Measurements from ENCODE around the gene CACNB3. TPM values are rescaled to one million over a fixed set of nuclear protein-coding genes. Genes with fewer than 3 reads are reported as not detected.
A peak's percentile ranks its signal among the peaks of the same experiment; 100 is the strongest.
"Not testable (repeated sequence)": the region's sequence is repeated elsewhere in the genome, so short reads cannot be mapped to it uniquely, and the experiment has no call there.

CACNB3 gene
- total RNA-seq, 2 donors from 2014 or later = 8.8 to 9.5 TPM

- DNase-seq; intact Hi-C loops (cut with DNase I); ATAC-seq: not testable (repeated sequence)
Measured at GRCh38 chr12:48842021-48842420, 23.7 kb downstream of the CACNB3 start.

DNA sequence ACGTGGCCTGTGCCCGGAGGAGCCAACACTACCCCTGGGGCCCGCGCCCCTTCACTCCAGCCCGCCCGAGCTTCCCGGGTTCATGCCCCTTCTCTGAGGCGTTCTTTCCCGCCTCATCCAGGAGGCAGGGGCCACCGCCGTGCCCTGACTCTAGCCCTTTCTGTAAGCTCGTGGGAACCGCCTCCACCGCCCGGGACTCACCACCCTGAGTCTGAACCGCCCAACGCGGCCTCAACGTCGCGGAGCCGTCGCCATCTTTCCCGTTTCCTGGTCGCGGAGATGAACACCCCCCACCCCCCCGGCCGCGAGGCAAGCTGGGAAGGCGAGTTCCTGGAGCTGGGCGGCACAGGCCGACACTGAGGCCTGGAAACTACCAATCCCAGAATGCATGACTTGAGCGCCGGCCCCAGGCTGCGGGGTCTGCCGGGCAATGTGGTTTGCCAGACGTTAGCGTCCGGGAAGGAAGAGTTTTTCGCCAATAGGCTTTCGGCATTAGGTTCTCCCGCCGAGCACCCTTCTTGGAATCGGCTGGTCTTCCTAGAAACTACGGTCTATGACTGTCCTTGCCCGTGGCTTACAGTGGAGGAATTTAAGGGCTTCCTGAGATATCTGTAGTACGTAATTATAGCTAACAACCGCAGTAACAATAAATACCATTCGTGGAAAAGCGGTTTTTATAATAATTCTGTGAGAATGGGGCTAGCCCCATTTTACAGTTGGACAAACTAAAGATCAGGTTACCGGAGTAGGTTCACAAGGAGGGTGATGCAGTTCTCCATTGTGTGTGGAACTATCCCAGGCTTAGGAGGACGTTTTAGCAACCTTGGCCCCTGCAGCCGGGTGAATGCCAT, 33.8 kb downstream of the CACNB3 start, which contains the start of gene DDX23:
Gene DDX23 (minus strand): TSS at position 281 of the 851 bp plus-strand sequence. CDS start 6,381 bp downstream, outside the sequence.
- intact Hi-C loops (cut with DNase I) = loop anchor here (2.0 to 10.0 kb wide), 6 partner anchors 39 to 145 kb away; partner anchors contain the start of gene DDN (in 2 of the 2)

DNA sequence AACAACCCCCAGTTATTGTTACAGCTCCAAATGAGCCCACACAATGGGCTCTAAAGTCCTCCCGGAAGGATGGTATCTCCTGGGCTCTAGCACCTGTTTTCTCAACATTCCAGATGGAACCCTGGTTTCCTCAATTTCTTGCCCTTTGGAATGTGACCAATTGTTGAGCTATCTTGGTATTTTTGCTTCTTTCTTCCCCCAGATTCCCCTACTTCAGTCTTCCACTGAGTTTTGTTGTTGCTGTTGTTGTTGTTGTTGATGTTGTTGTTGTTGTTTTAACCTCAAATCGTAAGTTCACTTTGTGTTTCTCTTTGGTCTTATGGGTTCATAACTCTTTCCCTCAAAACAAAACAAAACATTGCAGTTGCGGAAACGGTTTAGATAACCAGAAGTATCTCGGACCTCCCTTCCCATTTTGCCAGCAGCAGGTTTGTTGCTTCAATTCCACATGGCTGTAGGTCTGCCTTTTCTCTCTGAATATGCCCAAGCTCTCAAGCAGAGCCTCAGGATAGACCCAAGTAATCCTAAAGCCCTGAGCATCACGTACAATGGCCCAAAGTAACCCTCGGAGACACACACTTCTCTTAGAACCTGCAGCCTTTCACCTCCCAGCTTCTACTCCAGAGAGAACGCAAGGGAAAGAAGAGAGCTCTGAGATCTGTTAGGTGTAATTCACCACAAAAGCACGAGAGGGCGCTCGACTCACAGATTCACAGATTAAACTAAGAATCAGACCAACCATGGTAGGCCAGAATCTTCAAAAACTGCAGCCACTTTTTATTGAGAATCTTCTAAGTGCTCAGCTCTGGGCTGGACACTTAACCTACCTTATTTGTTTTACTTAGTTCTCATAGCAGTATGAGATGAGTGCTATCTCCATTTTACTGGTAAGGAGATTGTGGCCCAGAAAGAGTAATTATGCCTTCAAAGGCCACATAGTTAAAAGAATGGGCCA, 34.7 kb downstream of the CACNB3 start:
- intact Hi-C loops (cut with DNase I) = loop anchor here (2.0 to 10.0 kb wide), 6 partner anchors 38 to 144 kb away; partner anchors contain the start of gene DDN (in 2 of the 2)
- ATAC-seq = peak; percentile 55 to 71
- DNase-seq = peak; percentile 85

More for the DNA sequence above, 33.8 kb downstream of the CACNB3 start, which contains the start of gene DDX23:
- ATAC-seq (peak; percentile 99), DNase-seq (peak; percentile 95)

GRCh38 chr12:48854488-48854887, 36.2 kb downstream of the CACNB3 start:
- intact Hi-C loops (cut with DNase I) = loop anchor here (5.0 to 10.0 kb wide), 5 partner anchors 38 to 143 kb away; partner anchors contain the start of gene DDN (in 2 of the 2)
- no peak for DNase-seq
- ATAC-seq = no peak

DNA sequence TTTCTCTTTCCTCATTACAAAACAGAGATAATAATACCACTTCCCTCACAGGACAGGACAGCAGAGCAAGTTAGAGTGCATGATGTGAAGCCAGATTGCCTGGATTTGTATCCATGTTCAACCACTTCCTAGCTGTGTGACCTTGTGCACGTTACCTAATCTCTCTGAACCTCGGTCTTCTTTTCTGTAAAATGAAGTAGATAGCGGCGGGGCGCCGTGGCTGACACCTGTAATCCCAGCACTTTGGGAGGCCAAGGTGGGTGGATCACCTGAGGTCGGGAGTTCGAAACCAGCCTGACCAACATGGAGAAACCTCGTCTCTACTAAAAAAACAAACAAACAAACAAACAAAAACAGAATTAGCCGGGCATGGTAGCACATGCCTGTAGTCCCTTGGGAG, 36.6 kb downstream of the CACNB3 start:
- intact Hi-C loops (cut with DNase I) = loop anchor here (5.0 to 10.0 kb wide), 5 partner anchors 37 to 142 kb away; partner anchors contain the start of gene DDN (in 2 of the 2)
- not testable (repeated sequence) for ATAC-seq

DNA sequence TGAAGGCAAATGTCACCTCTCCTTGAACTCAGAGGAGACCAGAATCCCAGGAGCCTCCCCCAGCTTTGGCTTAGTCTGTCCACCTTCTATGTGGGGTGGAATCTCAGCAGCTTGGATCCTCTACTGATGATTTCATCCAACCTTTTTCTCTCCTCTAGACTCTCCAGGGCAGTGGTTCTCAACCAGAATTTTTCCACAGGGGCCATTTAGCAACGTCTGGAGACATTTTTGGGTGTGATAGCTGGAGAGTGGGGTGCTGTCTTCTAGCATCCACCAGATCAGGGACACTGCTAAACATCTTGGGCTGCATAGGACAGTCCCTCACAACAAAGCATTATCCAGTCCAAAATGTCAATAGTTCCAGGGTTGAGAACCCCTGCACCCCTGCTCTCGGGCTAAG, 38.1 kb downstream of the CACNB3 start:
- ATAC-seq = no peak
- intact Hi-C loops (cut with DNase I) = loop anchor here in 1 of 2 donors (10.0 kb wide), 2 partner anchors 78 to 138 kb away; partner anchors contain the start of gene DDN
- DNase-seq = no peak

More for the DNA sequence above, 36.6 kb downstream of the CACNB3 start:
- not testable (repeated sequence) for DNase-seq

DNA sequence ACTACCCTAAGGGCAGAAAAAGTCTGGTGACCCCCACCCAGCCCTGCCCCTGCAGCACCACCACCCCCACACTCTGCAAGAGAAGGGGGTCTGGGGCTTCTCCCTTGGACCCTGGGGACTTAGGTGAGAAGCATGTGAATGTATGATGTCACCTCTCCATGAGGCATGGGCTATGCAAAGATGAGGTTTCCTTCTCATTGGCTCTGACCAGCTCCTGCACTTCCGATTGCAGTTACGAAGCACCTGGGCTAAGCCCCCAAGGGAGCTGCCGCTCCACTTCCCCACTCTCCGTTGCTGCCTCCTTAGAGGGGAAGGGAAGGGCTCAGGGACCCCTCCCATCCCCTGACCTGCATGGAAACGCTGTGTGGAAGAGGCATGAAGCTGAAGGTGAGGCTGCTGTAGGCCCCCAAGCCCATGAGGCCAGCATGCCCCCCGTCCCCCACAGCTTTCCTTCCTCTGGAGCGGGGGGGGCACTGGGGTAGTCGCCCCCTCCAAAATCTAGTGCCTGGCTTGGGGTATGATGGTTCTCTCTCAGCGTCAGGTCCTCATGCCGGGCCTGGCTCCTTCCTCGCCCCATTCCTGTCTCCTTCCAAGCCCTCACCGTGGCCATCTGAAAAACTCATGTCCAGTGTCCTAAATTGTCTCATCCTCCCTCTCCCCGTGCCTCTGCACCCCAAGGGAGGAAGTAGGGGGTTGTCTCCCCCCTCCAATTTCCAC, 39.1 kb downstream of the CACNB3 start:
- DNase-seq (no peak), ATAC-seq (no peak)
- intact Hi-C loops (cut with DNase I) = loop anchor here in 1 of 2 donors (10.0 kb wide), 2 partner anchors 77 to 137 kb away; partner anchors contain the start of gene DDN

DNA sequence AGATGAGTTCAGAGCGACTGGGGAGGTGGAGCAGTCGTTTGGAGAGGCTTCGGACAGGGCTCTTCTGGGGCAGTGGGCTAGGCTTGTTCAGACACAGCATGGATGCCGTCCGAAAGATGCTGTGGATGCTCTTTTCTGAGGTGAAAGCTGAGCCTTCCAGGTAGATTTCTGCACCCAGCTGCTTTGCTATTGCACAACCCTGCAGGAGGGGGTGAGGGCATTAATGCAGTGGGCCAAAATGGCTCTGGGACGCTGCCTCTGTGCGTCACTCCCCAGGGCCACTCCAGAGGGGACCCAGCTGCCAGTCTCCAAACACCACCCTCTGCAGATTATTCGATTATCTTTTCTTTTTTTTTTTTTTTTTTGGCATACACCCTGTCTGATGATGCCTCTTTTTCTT, 39.7 kb downstream of the CACNB3 start:
- intact Hi-C loops (cut with DNase I) = loop anchor here in 1 of 2 donors (10.0 kb wide), 2 partner anchors 77 to 137 kb away; partner anchors contain the start of gene DDN
- DNase-seq = no peak

GRCh38 chr12:48859607-48860006, 41.3 kb downstream of the CACNB3 start:
- ATAC-seq (no peak), DNase-seq (no peak)
- intact Hi-C loops (cut with DNase I) = loop anchor here in 1 of 2 donors (10.0 kb wide), 2 partner anchors 75 to 135 kb away; partner anchors contain the start of gene DDN

More for the DNA sequence above, 39.7 kb downstream of the CACNB3 start:
- ATAC-seq = no peak

- intact Hi-C loops (cut with DNase I); DNase-seq; ATAC-seq: not testable (repeated sequence)
Measured at GRCh38 chr12:48860236-48860635, 41.9 kb downstream of the CACNB3 start.

DNA sequence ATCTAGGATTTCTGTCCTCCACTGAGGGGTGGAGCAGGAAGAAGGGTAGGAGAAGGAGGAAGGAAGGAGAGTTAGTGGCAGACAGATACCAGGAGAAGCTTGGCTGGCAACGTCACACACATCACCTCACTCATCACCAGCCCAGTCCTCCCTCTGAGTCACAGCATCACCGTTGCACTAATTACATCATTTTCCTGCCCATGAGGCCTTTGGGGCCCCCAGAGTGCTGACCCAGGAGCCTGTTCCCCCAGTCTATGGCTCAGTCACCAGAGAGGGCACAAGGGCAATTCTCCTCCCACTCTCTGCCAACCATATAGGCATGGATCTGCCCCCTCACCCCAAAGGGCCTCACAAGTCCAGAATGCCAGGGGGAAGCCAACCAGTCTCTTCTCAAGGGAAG, 42.8 kb downstream of the CACNB3 start:
- no peak for DNase-seq
- intact Hi-C loops (cut with DNase I) = no loop called here
- ATAC-seq = no peak

DNA sequence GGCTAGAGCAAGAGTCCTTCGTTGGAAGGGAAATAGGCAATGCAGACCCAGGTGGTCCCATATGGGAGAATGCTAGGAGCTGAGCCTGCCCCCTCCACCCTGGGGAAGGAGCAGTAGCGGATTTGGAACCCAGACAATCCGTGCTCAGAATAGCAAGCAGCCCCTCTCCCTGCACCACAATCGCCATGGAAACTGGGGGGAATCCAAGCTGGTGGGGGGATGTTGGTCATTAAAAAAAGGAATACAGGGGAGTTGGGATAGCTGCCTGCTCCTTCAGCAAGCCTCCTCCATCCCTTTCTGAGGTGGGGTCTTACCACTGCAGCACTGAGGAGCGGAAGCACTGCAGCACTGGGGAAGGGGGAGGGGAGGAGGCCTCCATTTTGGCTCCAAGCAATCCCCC, 44.5 kb downstream of the CACNB3 start:
- no peak for ATAC-seq
- no peak for DNase-seq
- intact Hi-C loops (cut with DNase I) = no loop called here

DNA sequence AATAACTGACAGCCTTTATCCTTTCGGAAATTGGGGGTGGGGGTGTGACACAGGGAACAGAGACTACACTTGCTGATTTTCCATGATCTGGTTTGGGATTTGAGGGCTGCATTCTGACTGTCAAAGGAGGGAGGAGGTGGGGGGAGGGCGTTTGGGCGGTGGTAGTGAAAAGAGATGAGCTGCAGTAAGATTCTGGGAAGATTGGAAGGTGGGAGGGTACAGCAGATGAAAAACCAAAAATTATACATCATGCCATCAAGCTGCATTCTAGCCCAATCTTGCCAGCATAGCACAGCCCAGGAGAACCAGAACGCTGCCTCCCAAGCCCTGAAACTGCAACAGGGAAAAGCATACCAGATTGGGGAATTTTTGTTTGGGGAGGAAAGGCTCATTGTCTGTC, 45.0 kb downstream of the CACNB3 start:
- ATAC-seq (no peak), DNase-seq (no peak)
- intact Hi-C loops (cut with DNase I) = no loop called here

GRCh38 chr12:48865281-48866051, 47.2 kb downstream of the CACNB3 start, which contains the start of gene RND1:
Gene RND1, minus strand, starts transcription at chr12:48865870. Its CDS starts 103 bp downstream, at chr12:48865767.
- ATAC-seq (peak; percentile 99), DNase-seq (peak; percentile 91)
- intact Hi-C loops (cut with DNase I) = no loop called here

- ATAC-seq (peak; percentile 9 to 13), DNase-seq (no peak)
- intact Hi-C loops (cut with DNase I) = no loop called here
Measured at GRCh38 chr12:48866052-48866711, 47.9 kb downstream of the CACNB3 start.

GRCh38 chr12:48868451-48868850, 50.2 kb downstream of the CACNB3 start:
- ATAC-seq = no peak
- DNase-seq = no peak
- intact Hi-C loops (cut with DNase I) = no loop called here

DNA sequence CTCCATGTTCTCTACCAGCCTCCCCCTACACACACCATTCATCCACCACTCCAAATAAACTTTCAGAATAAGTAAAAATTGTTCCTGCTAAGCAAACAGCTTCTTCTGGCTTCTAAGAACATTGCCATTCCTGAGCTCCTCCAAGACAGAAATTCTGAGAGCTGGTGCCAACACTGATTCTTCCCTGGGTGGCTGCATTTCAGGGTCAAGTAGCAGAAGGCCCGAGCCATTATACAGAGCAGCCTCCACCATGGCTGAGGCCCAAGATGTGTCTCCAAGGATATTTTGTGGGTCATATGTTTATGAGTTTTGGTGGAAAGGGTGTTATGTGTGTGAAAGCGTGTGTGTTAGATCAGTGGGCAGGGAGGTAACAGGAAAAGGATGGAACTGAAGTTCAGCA, 50.9 kb downstream of the CACNB3 start:
- DNase-seq = no peak
- no peak for ATAC-seq
- intact Hi-C loops (cut with DNase I) = no loop called here

Data from left cardiac atrium (tissue), 4 donors.